Measurements from ENCODE around the gene ANKIB1. TPM values are rescaled to one million over a fixed set of nuclear protein-coding genes. Genes with fewer than 3 reads are reported as not detected.
"Not testable (repeated sequence)": the region's sequence is repeated elsewhere in the genome, so short reads cannot be mapped to it uniquely, and the experiment has no call there.

Gene ANKIB1
- polyA plus RNA-seq, 1 experiment, result 52.6 TPM

DNA sequence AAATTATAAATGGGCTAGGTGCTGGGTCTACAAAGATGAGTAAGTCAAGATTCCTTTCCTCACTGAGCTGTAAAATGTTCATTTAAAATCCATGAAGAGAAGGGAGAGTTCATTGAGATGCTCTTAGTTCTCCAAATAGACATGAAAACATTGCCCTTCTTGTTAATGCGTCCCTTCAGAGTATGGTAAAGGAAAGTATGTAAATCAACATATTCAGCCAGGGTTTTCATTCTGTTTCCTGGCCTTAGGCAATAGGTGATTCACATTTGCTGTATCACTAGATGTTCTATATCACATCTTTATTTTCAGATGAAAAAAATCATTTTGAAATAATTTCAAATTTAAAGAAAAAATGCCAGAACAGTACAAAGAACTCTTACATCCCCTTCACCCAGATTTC is 5.4 kb downstream of the ANKIB1 start:
- DNase-seq (ENCODE audit: low read depth, low spot score), result no peak
- CTCF ChIA-PET, result interaction anchor here (1.0 kb wide), 1 partner anchor 72 kb away, joined by 3 read pairs; the partner anchor contains the start of gene LRRD1
- Histone ChIP-seq H3K27me3 (ENCODE audit: control insufficient read depth, insufficient read depth, low read length) (no peaks in the 10 kb centered on the region), H3K9me3 (ENCODE audit: control insufficient read depth, insufficient read depth, low read length) (no peaks in the 10 kb centered on the region), H3K4me3 (ENCODE audit: low read depth, low read length) (no peak overlapping the region), H3K27ac (ENCODE audit: low read depth, low read length) (no peak overlapping the region)
- POLR2A ChIA-PET, result no interaction called here
- TF ChIP-seq, protein P1, sequence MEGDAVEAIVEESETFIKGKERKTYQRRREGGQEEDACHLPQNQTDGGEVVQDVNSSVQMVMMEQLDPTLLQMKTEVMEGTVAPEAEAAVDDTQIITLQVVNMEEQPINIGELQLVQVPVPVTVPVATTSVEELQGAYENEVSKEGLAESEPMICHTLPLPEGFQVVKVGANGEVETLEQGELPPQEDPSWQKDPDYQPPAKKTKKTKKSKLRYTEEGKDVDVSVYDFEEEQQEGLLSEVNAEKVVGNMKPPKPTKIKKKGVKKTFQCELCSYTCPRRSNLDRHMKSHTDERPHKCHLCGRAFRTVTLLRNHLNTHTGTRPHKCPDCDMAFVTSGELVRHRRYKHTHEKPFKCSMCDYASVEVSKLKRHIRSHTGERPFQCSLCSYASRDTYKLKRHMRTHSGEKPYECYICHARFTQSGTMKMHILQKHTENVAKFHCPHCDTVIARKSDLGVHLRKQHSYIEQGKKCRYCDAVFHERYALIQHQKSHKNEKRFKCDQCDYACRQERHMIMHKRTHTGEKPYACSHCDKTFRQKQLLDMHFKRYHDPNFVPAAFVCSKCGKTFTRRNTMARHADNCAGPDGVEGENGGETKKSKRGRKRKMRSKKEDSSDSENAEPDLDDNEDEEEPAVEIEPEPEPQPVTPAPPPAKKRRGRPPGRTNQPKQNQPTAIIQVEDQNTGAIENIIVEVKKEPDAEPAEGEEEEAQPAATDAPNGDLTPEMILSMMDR (IDR thresholded peaks at IDR 0.05; ENCODE audit: low read depth, low read length), result no peak

DNA sequence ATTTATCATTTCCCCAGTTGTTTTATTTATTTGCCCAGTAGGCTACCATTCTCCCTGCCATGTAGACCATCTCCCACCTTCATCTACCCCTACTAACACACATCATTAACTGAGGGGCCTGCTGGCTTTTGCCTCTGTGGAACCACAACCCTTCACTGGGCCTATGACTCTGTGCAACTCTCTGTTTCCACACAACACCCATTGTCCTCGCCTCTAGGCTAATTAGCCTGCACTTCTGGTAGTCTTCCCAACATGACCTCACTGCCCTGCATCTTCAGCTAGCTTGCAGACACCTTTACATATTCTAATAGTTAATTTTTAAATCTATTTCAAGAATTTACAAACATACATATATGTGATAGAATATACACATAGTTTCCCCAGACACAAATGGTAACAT is 7.5 kb downstream of the ANKIB1 start:
- TF ChIP-seq, protein P1 (IDR thresholded peaks at IDR 0.05; ENCODE audit: low read depth, low read length), result no peak
- Histone ChIP-seq H3K9me3 (ENCODE audit: control insufficient read depth, insufficient read depth, low read length) (no peaks in the 10 kb centered on the region), H3K4me3 (ENCODE audit: low read depth, low read length) (no peak overlapping the region), H3K27me3 (ENCODE audit: control insufficient read depth, insufficient read depth, low read length) (no peaks in the 10 kb centered on the region), H3K27ac (ENCODE audit: low read depth, low read length) (no peak overlapping the region)
- ChIA-PET POLR2A (no interaction called here), CTCF (no interaction called here)
- no peak for DNase-seq (ENCODE audit: low read depth, low spot score)

DNA sequence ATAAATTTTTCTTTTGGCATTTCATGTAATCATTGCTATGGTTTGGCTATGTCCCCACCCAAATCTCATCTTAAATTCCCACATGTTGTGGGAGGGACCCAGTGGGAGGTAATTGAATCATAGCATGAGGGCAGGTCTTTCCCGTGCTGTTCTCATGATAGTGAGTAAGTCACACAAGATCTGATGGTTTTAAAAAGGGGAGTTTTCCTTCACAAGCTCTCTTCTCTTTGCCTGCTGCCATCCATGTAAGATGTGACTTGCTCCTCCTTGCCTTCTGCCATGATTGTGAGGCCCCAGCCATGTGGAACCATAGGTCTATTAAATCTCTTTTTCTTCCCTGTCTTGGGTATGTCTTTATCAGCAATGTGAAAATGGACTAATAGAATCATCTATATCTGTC is 9.0 kb downstream of the ANKIB1 start:
- CTCF ChIA-PET, result interaction anchor here (1.5 kb wide), 1 partner anchor 169 kb away, joined by 4 read pairs; no protein-coding TSS in a partner anchor
- H3K9me3 ChIP-seq (ENCODE audit: control insufficient read depth, insufficient read depth, low read length); DNase-seq (ENCODE audit: low read depth, low spot score); H3K4me3 ChIP-seq (ENCODE audit: low read depth, low read length); H3K27ac ChIP-seq (ENCODE audit: low read depth, low read length); POLR2A ChIA-PET; H3K27me3 ChIP-seq (ENCODE audit: control insufficient read depth, insufficient read depth, low read length): not testable (repeated sequence)

DNA sequence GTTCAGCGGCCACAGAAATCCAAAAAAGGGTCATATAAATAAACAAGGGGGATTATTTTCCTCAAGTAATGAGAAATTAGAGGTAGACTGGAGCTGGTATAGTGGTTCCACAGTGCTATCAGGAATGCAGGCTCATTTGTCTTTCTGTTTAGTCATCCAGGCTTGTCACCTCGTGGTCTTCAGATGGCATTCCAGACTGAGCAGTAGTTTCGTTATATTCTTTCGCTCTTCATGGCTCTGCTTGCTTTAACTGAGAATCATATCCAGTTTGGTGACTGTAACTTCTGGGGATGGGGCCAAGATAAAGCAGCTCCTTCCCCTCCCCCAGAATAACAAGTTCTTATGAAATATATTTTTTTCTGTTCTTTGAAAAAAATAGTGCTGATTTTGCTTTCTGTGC is 9.5 kb downstream of the ANKIB1 start:
- POLR2A ChIA-PET, result no interaction called here
- TF ChIP-seq, protein P1 (IDR thresholded peaks at IDR 0.05; ENCODE audit: low read depth, low read length), result no peak
- Histone ChIP-seq H3K27ac (ENCODE audit: low read depth, low read length) (no peak overlapping the region), H3K4me3 (ENCODE audit: low read depth, low read length) (no peak overlapping the region), H3K9me3 (ENCODE audit: control insufficient read depth, insufficient read depth, low read length) (no peaks in the 10 kb centered on the region), H3K27me3 (ENCODE audit: control insufficient read depth, insufficient read depth, low read length) (no peaks in the 10 kb centered on the region)
- CTCF ChIA-PET, result interaction anchor here (1.5 kb wide), 1 partner anchor 169 kb away, joined by 4 read pairs; no protein-coding TSS in a partner anchor
- peak; percentile 41 for DNase-seq (ENCODE audit: low read depth, low spot score)

DNA sequence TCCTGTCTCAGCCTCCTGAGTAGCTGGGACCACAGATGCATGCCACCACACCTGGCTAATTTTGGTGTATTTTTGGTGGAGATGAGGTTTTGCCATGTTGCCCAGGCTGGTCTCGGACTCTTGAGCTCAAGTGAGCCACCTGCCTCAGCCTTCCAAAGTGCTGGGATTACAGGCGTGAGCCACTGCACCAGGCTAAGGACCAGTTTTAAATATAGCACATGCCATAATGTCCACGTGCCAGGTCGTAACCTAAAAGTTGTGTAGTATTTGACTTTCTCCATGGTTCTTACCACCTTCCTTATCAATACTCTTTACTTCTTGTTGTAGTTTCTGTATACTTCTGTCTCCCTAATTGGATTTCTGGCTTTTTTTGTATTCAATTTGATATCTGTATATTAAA is 13.3 kb downstream of the ANKIB1 start:
- no peak overlapping the region for H3K4me3 ChIP-seq (ENCODE audit: low read depth, low read length)
- no peak overlapping the region for H3K27ac ChIP-seq (ENCODE audit: low read depth, low read length)
- H3K9me3 ChIP-seq (ENCODE audit: control insufficient read depth, insufficient read depth, low read length), result no peaks in the 10 kb centered on the region; the same call in 1 of the 2 replicates
- DNase-seq (ENCODE audit: low read depth, low spot score), result no peak
- ChIA-PET CTCF (interaction anchor here (0.6 kb wide), 1 partner anchor 374 kb away, joined by 4 read pairs; no protein-coding TSS in a partner anchor), POLR2A (no interaction called here)
- no peaks in the 10 kb centered on the region for H3K27me3 ChIP-seq (ENCODE audit: control insufficient read depth, insufficient read depth, low read length)
- TF ChIP-seq, protein P1 (IDR thresholded peaks at IDR 0.05; ENCODE audit: low read depth, low read length), result no peak

Data from AG04450 (cell line).